ENCODE data around the gene PIGL.

Gene PIGL

GRCh38 chr17:16354585-16354984 lies 137.6 kb downstream of the PIGL start:
- Histone ChIP-seq H3K36me3 (ENCODE audit: control insufficient read depth in 1 of 2, insufficient read depth in 2 of 2, low read length in 2 of 2) (no peaks in the 10 kb centered on the region), H3K9me3 (ENCODE audit: control insufficient read depth in 1 of 2, low read length in 2 of 2) (no peaks in the 10 kb centered on the region), H3K27ac (ENCODE audit: low read length) (no peak overlapping the region), H3K4me1 (ENCODE audit: control insufficient read depth in 1 of 2, insufficient read depth in 2 of 2, low read length in 2 of 2) (peaks cover 0 to 15% of the 10 kb centered on the region in 2 donors), H3K27me3 (ENCODE audit: low read depth, low read length) (peaks cover 4% of the 10 kb centered on the region), H3K4me3 (ENCODE audit: low read depth in 1 of 2, low read length in 2 of 2) (no peak overlapping the region)

GRCh38 chr17:16358394-16358793 lies 141.4 kb downstream of the PIGL start:
- Histone ChIP-seq H3K36me3 (ENCODE audit: control insufficient read depth in 1 of 2, insufficient read depth in 2 of 2, low read length in 2 of 2) (no peaks in the 10 kb centered on the region), H3K4me1 (ENCODE audit: control insufficient read depth in 1 of 2, insufficient read depth in 2 of 2, low read length in 2 of 2) (peaks cover 0 to 4% of the 10 kb centered on the region in 2 donors), H3K9me3 (ENCODE audit: control insufficient read depth in 1 of 2, low read length in 2 of 2) (no peaks in the 10 kb centered on the region), H3K27me3 (ENCODE audit: low read depth, low read length) (no peaks in the 10 kb centered on the region), H3K4me3 (ENCODE audit: low read depth in 1 of 2, low read length in 2 of 2) (no peak overlapping the region), H3K27ac (ENCODE audit: low read length) (no peak overlapping the region)

GRCh38 chr17:16361874-16362273 lies 144.9 kb downstream of the PIGL start:
- Histone ChIP-seq H3K36me3 (ENCODE audit: control insufficient read depth in 1 of 2, insufficient read depth in 2 of 2, low read length in 2 of 2) (no peaks in the 10 kb centered on the region), H3K27me3 (ENCODE audit: low read depth, low read length) (no peaks in the 10 kb centered on the region), H3K4me3 (ENCODE audit: low read depth in 1 of 2, low read length in 2 of 2) (no peak overlapping the region), H3K9me3 (ENCODE audit: control insufficient read depth in 1 of 2, low read length in 2 of 2) (no peaks in the 10 kb centered on the region), H3K27ac (ENCODE audit: low read length) (no peak overlapping the region), H3K4me1 (ENCODE audit: control insufficient read depth in 1 of 2, insufficient read depth in 2 of 2, low read length in 2 of 2) (peaks cover 0 to 6% of the 10 kb centered on the region in 2 donors)

GRCh38 chr17:16363749-16364536 lies 146.9 kb downstream of the PIGL start:
- H3K9me3 ChIP-seq (ENCODE audit: control insufficient read depth in 1 of 2, low read length in 2 of 2): no peaks in the 10 kb centered on the region
- no peaks in the 10 kb centered on the region for H3K36me3 ChIP-seq (ENCODE audit: control insufficient read depth in 1 of 2, insufficient read depth in 2 of 2, low read length in 2 of 2)
- no peak overlapping the region for H3K27ac ChIP-seq (ENCODE audit: low read length)
- no peaks in the 10 kb centered on the region for H3K27me3 ChIP-seq (ENCODE audit: low read depth, low read length)
- peaks cover 0 to 6% of the 10 kb centered on the region in 2 donors for H3K4me1 ChIP-seq (ENCODE audit: control insufficient read depth in 1 of 2, insufficient read depth in 2 of 2, low read length in 2 of 2)
- no peak overlapping the region for H3K4me3 ChIP-seq (ENCODE audit: low read depth in 1 of 2, low read length in 2 of 2)

- no peak overlapping the region for H3K4me3 ChIP-seq (ENCODE audit: low read depth in 1 of 2, low read length in 2 of 2)
- no peaks in the 10 kb centered on the region for H3K36me3 ChIP-seq (ENCODE audit: control insufficient read depth in 1 of 2, insufficient read depth in 2 of 2, low read length in 2 of 2)
- H3K27me3 ChIP-seq (ENCODE audit: low read depth, low read length): no peaks in the 10 kb centered on the region
- peaks cover 0 to 6% of the 10 kb centered on the region in 2 donors for H3K4me1 ChIP-seq (ENCODE audit: control insufficient read depth in 1 of 2, insufficient read depth in 2 of 2, low read length in 2 of 2)
- no peak overlapping the region for H3K27ac ChIP-seq (ENCODE audit: low read length)
- H3K9me3 ChIP-seq (ENCODE audit: control insufficient read depth in 1 of 2, low read length in 2 of 2): no peaks in the 10 kb centered on the region
These were observed 147.6 kb downstream of the PIGL start for GRCh38 chr17:16364625-16365024.

- Histone ChIP-seq H3K4me1 (ENCODE audit: control insufficient read depth in 1 of 2, insufficient read depth in 2 of 2, low read length in 2 of 2) (no peaks in the 10 kb centered on the region), H3K9me3 (ENCODE audit: control insufficient read depth in 1 of 2, low read length in 2 of 2) (no peaks in the 10 kb centered on the region), H3K27ac (ENCODE audit: low read length) (no peak overlapping the region), H3K27me3 (ENCODE audit: low read depth, low read length) (no peaks in the 10 kb centered on the region), H3K4me3 (ENCODE audit: low read depth in 1 of 2, low read length in 2 of 2) (no peak overlapping the region), H3K36me3 (ENCODE audit: control insufficient read depth in 1 of 2, insufficient read depth in 2 of 2, low read length in 2 of 2) (no peaks in the 10 kb centered on the region)
These were observed 154.7 kb downstream of the PIGL start for GRCh38 chr17:16371742-16372141.

- Histone ChIP-seq H3K27ac (ENCODE audit: low read length) (no peak overlapping the region), H3K36me3 (ENCODE audit: control insufficient read depth in 1 of 2, insufficient read depth in 2 of 2, low read length in 2 of 2) (no peaks in the 10 kb centered on the region), H3K4me1 (ENCODE audit: control insufficient read depth in 1 of 2, insufficient read depth in 2 of 2, low read length in 2 of 2) (no peaks in the 10 kb centered on the region), H3K9me3 (ENCODE audit: control insufficient read depth in 1 of 2, low read length in 2 of 2) (no peaks in the 10 kb centered on the region), H3K27me3 (ENCODE audit: low read depth, low read length) (no peaks in the 10 kb centered on the region), H3K4me3 (ENCODE audit: low read depth in 1 of 2, low read length in 2 of 2) (no peak overlapping the region)
These were observed 157.3 kb downstream of the PIGL start for GRCh38 chr17:16374146-16374938.

Data from muscle layer of duodenum (tissue), 2 donors.